Body of pancreas (tissue), 4 donors: Measurements from ENCODE around the gene DNM3.

Experiments used
- CTCF ChIP-seq, 7 experiments: fragments of 450-650 bp in 4 of 7; fragments of 200-600 bp in 3 of 7; sonication (generic) in 3 of 7; IDR thresholded peaks; one replicate each; pipeline ENCODE4 v1.5.1; 2016 to 2019; ENCODE audit warnings: antibody characterized with exemption in 7 of 7
- POLR2A ChIP-seq, 3 donors: fragments of 450-650 bp; IDR thresholded peaks; one replicate each; pipeline ENCODE4 v1.6.1; 2016; ENCODE audit warnings: antibody characterized with exemption in 3 of 3, mild to moderate bottlenecking in 2 of 3

- TF ChIP-seq CTCF (IDR thresholded peaks at IDR 0.05) (no peak), POLR2A (IDR thresholded peaks at IDR 0.05) (no peak)
These were observed 38.3 kb downstream of the DNM3 start for GRCh38 chr1:171879556-171879955.
